Spleen (tissue), 7 donors: ENCODE data around the gene CA5B.

Experiments
- POLR2A ChIP-seq, 3 donors: fragments of 450-650 bp; IDR thresholded peaks; one replicate each; pipeline ENCODE4 v1.5.1; 2017; ENCODE audit warnings: antibody characterized with exemption in 3 of 3, mild to moderate bottlenecking in 1 of 3
- POLR2AphosphoS5 ChIP-seq, 3 donors: sonication (generic); formaldehyde crosslinking; IDR thresholded peaks; one replicate each; pipeline ENCODE4 v1.5.1; 2017; ENCODE audit warnings: antibody characterized with exemption in 3 of 3
- TF ChIP-seq, protein P1 (sequence below), 11 experiments: fragments of 200-600 bp in 7 of 11; fragments of 450-650 bp in 4 of 11; sonication (generic) in 4 of 11; IDR thresholded peaks in 8 of 11; conservative IDR thresholded peaks in 3 of 11; 1 replicate in 7 of 11; 2 replicates in 4 of 11; pipeline versions ENCODE4 v1.4.0 to v1.8.0; 2016 to 2021; ENCODE audit warnings: antibody characterized with exemption in 11 of 11, inconsistent platforms in 4 of 11, mild to moderate bottlenecking in 1 of 11
- donor health status: DM: no; HTN: no; CAD: no; lungs with moderate emphysema.
- donor health status: DM: no; HTN: no; CAD: no.
- donor health status: DM: no; HTN: no; CAD: no.

DNA sequence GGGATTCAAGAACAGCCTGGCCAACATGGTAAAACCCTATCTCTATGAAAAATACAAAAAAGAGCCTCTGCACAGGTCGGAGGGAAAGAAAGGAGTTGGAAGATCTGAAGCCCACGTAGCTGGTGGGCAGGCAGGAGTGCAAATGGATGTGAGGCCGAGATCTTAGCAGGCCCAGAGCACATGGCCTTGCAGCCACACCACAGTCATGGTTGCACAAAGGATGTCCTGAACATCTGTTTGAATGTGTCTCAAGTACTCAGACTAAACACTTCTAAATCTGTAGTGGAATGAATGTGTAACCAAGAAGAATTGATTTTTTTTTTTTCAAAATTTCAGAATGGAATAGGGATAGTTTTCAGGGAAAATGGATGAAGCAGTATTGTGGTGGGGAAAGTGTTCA, 10.8 kb downstream of the CA5B start:
- TF ChIP-seq, protein P1, sequence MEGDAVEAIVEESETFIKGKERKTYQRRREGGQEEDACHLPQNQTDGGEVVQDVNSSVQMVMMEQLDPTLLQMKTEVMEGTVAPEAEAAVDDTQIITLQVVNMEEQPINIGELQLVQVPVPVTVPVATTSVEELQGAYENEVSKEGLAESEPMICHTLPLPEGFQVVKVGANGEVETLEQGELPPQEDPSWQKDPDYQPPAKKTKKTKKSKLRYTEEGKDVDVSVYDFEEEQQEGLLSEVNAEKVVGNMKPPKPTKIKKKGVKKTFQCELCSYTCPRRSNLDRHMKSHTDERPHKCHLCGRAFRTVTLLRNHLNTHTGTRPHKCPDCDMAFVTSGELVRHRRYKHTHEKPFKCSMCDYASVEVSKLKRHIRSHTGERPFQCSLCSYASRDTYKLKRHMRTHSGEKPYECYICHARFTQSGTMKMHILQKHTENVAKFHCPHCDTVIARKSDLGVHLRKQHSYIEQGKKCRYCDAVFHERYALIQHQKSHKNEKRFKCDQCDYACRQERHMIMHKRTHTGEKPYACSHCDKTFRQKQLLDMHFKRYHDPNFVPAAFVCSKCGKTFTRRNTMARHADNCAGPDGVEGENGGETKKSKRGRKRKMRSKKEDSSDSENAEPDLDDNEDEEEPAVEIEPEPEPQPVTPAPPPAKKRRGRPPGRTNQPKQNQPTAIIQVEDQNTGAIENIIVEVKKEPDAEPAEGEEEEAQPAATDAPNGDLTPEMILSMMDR (IDR thresholded peaks at IDR 0.05 in 8 of 11, conservative IDR thresholded peaks at IDR 0.05 in 3 of 11), result no peak
- TF ChIP-seq POLR2A (IDR thresholded peaks at IDR 0.05), result no peak
- no peak for TF ChIP-seq POLR2AphosphoS5 (IDR thresholded peaks at IDR 0.05)
